ENCODE results near the gene INSL3. TPM values are rescaled to one million over a fixed set of nuclear protein-coding genes. Genes with fewer than 3 reads are reported as not detected.
A peak's percentile ranks its signal among the peaks of the same experiment; 100 is the strongest.

The INSL3 gene
- total RNA-seq, 2 donors from 2014 or later, result not detected

DNA sequence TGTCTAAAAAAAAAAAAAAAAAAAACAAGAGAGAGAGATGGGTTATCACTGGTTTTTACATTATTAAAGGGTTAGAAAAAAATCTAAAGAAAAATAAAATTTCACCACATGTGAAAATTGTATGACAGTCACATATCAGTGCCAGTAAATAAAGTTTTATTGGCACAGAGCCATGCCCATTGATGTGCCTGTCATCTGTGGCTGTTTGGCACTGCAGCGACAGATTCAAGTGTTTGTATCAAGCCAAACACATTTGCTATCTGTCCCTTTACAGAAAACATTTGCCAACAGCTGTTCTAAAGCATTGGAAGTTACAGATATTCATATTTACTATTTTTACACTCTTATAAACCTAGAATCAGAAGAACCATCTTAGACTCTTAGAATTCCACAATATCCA lies 53.8 kb downstream of the INSL3 start:
- H3K9me3 ChIP-seq, result no peaks in the 10 kb centered on the region
- intact Hi-C loops (cut with DNase I), result no loop called here
- no peak for ATAC-seq

DNA sequence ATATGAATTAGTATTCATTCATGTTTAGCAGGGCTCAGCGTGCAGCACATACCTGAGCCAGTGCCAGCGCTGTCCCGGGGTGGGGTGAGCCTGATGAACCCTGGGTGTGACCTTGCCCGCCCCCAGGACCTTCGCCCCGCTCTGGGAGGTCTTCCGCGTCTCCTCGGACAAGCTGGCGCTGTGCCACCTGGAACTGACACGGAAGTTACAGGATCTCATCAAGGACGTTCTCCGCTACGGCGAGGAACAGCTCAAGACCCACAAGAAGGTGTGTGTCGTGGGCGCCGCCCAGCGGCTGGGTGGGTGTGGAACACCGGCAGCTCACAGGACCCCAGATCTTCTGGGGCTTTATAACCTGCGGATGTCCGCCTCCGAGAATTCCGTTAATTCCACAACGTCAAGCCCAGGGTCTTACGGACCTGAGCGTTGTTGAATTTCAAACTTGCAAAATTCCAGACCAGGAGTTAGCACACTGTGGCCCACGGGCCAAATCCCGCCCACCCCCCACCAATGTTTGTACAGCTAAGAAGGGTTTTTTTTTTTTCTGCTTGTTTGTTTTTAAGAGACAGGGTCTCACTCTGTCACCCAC lies 54.7 kb downstream of the INSL3 start:
- H3K27ac ChIP-seq, result peak overlapping the region in 2 of 4 donors; percentile 17 to 39
- WGBS, 2 donors, result 4 to 6% methylated on average over 8 to 29 of the region's 29 CpGs
- DNase-seq (peak; percentile 81 to 91 (median 88)), ATAC-seq (peak; percentile 87)
- peaks cover 12% of the 10 kb centered on the region for H3K4me1 ChIP-seq
- H3K9me3 ChIP-seq, result no peaks in the 10 kb centered on the region
- intact Hi-C loops (cut with DNase I), result no loop called here
- H3K36me3 ChIP-seq (replicated peaks in 1 of 2; ENCODE audit: insufficient read depth in 1 of 2, low read depth in 2 of 2), result no peaks in the 10 kb centered on the region
- TF ChIP-seq POLR2A (IDR thresholded peaks at IDR 0.05), result no peak
- TF ChIP-seq, protein P1, sequence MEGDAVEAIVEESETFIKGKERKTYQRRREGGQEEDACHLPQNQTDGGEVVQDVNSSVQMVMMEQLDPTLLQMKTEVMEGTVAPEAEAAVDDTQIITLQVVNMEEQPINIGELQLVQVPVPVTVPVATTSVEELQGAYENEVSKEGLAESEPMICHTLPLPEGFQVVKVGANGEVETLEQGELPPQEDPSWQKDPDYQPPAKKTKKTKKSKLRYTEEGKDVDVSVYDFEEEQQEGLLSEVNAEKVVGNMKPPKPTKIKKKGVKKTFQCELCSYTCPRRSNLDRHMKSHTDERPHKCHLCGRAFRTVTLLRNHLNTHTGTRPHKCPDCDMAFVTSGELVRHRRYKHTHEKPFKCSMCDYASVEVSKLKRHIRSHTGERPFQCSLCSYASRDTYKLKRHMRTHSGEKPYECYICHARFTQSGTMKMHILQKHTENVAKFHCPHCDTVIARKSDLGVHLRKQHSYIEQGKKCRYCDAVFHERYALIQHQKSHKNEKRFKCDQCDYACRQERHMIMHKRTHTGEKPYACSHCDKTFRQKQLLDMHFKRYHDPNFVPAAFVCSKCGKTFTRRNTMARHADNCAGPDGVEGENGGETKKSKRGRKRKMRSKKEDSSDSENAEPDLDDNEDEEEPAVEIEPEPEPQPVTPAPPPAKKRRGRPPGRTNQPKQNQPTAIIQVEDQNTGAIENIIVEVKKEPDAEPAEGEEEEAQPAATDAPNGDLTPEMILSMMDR (IDR thresholded peaks at IDR 0.05), result peak; percentile 64 to 84 (median 78)
- no peak overlapping the region for H3K4me3 ChIP-seq
- H3K27me3 ChIP-seq, result no peaks in the 10 kb centered on the region

More for the DNA sequence above, 53.8 kb downstream of the INSL3 start:
- WGBS, 2 donors, result 12 to 36% methylated on average over 1 of the region's 1 CpG
- Histone ChIP-seq H3K27me3 (no peaks in the 10 kb centered on the region), H3K4me3 (no peak overlapping the region), H3K36me3 (replicated peaks in 1 of 2; ENCODE audit: insufficient read depth in 1 of 2, low read depth in 2 of 2) (no peaks in the 10 kb centered on the region), H3K27ac (no peak overlapping the region), H3K4me1 (peaks cover 12% of the 10 kb centered on the region)
- DNase-seq, result no peak
- no peak for TF ChIP-seq POLR2A (IDR thresholded peaks at IDR 0.05)
- TF ChIP-seq, protein P1 (IDR thresholded peaks at IDR 0.05), result no peak

Small RNAs within 50 kb of the gene (small RNA-seq; reads per million reads assigned to genes)
- not detected for gene SNORA68

Other genes starting within 250 kb of the INSL3 start
- gene UNC13A, start 133.2 kb downstream of the INSL3 start, total RNA-seq, result 1 to 10 TPM; 1.3 to 2.6 TPM
- 10 to 100 TPM; 37.1 to 53.4 TPM for gene MAP1S, start 102.0 kb downstream of the INSL3 start, total RNA-seq
- gene FCHO1, start 70.0 kb downstream of the INSL3 start, total RNA-seq, result 1 to 10 TPM in 1 of 2 donors, not detected in 1; 1.6 TPM
- gene B3GNT3, start 26.4 kb downstream of the INSL3 start, total RNA-seq, result 1 to 10 TPM; 2.0 to 6.0 TPM
- gene JAK3, start 26.5 kb upstream of the INSL3 start, total RNA-seq, result 1 to 10 TPM; 2.0 to 3.1 TPM
- gene RPL18A, start 38.4 kb upstream of the INSL3 start, total RNA-seq, result 1,000 to 10,000 TPM; 1,158 to 1,588 TPM
- gene SLC5A5, start 50.4 kb upstream of the INSL3 start, total RNA-seq, result not detected
- gene CCDC124, start 111.5 kb upstream of the INSL3 start, total RNA-seq, result 10 to 100 TPM; 25.2 to 84.0 TPM
- gene KCNN1, start 145.6 kb upstream of the INSL3 start, total RNA-seq, result not detected
- 10 to 100 TPM; 23.1 to 30.1 TPM for gene ARRDC2, start 186.7 kb upstream of the INSL3 start, total RNA-seq